ENCODE data around the gene IGSF23.
"Not testable (repeated sequence)": the region's sequence is repeated elsewhere in the genome, so short reads cannot be mapped to it uniquely, and the experiment has no call there.

The IGSF23 gene

GRCh38 chr19:44653977-44654774 is 40.8 kb downstream of the IGSF23 start:
- Mint-ChIP-seq H3K27ac (no peak overlapping the region), H3K4me1 (ENCODE audit: low read depth) (peaks cover 12% of the 10 kb centered on the region), H3K36me3 (ENCODE audit: low read depth) (peaks cover 35% of the 10 kb centered on the region), H3K9me3 (no peaks in the 10 kb centered on the region), H3K4me3 (no peak overlapping the region), H3K27me3 (no peaks in the 10 kb centered on the region)

GRCh38 chr19:44657211-44657921 is 44.0 kb downstream of the IGSF23 start:
- peaks cover 25% of the 10 kb centered on the region for H3K36me3 Mint-ChIP-seq (ENCODE audit: low read depth)
- no peaks in the 10 kb centered on the region for H3K27me3 Mint-ChIP-seq
- H3K27ac Mint-ChIP-seq, result no peak overlapping the region
- H3K4me1 Mint-ChIP-seq (ENCODE audit: low read depth), result peaks cover 12% of the 10 kb centered on the region
- H3K9me3 Mint-ChIP-seq, result no peaks in the 10 kb centered on the region
- no peak overlapping the region for H3K4me3 Mint-ChIP-seq

- peaks cover 21% of the 10 kb centered on the region for H3K36me3 Mint-ChIP-seq (ENCODE audit: low read depth)
- no peaks in the 10 kb centered on the region for H3K9me3 Mint-ChIP-seq
- H3K4me3 Mint-ChIP-seq, result no peak overlapping the region
- no peak overlapping the region for H3K27ac Mint-ChIP-seq
- peaks cover 12% of the 10 kb centered on the region for H3K4me1 Mint-ChIP-seq (ENCODE audit: low read depth)
- no peaks in the 10 kb centered on the region for H3K27me3 Mint-ChIP-seq
These were observed 44.8 kb downstream of the IGSF23 start for GRCh38 chr19:44658069-44658733.

GRCh38 chr19:44660081-44660480 is 46.7 kb downstream of the IGSF23 start:
- H3K36me3 Mint-ChIP-seq (ENCODE audit: low read depth), result peaks cover 15% of the 10 kb centered on the region
- no peaks in the 10 kb centered on the region for H3K27me3 Mint-ChIP-seq
- no peaks in the 10 kb centered on the region for H3K9me3 Mint-ChIP-seq
- no peak overlapping the region for H3K4me3 Mint-ChIP-seq
- H3K4me1 Mint-ChIP-seq (ENCODE audit: low read depth), result peaks cover 6% of the 10 kb centered on the region
- H3K27ac Mint-ChIP-seq, result no peak overlapping the region

GRCh38 chr19:44661205-44661604 is 47.8 kb downstream of the IGSF23 start:
- H3K9me3 Mint-ChIP-seq, result no peaks in the 10 kb centered on the region

GRCh38 chr19:44661904-44662303 is 48.5 kb downstream of the IGSF23 start:
- H3K27ac Mint-ChIP-seq, result no peak overlapping the region
- H3K9me3 Mint-ChIP-seq, result no peaks in the 10 kb centered on the region
- H3K4me1 Mint-ChIP-seq (ENCODE audit: low read depth), result peaks cover 5% of the 10 kb centered on the region
- H3K4me3 Mint-ChIP-seq, result no peak overlapping the region
- H3K27me3 Mint-ChIP-seq, result no peaks in the 10 kb centered on the region
- H3K36me3 Mint-ChIP-seq (ENCODE audit: low read depth), result peaks cover 5% of the 10 kb centered on the region

More at GRCh38 chr19:44661205-44661604, 47.8 kb downstream of the IGSF23 start:
- H3K36me3 Mint-ChIP-seq (ENCODE audit: low read depth), result peaks cover 9% of the 10 kb centered on the region
- no peaks in the 10 kb centered on the region for H3K27me3 Mint-ChIP-seq
- H3K27ac Mint-ChIP-seq, result no peak overlapping the region
- no peak overlapping the region for H3K4me3 Mint-ChIP-seq
- peaks cover 6% of the 10 kb centered on the region for H3K4me1 Mint-ChIP-seq (ENCODE audit: low read depth)

DNA sequence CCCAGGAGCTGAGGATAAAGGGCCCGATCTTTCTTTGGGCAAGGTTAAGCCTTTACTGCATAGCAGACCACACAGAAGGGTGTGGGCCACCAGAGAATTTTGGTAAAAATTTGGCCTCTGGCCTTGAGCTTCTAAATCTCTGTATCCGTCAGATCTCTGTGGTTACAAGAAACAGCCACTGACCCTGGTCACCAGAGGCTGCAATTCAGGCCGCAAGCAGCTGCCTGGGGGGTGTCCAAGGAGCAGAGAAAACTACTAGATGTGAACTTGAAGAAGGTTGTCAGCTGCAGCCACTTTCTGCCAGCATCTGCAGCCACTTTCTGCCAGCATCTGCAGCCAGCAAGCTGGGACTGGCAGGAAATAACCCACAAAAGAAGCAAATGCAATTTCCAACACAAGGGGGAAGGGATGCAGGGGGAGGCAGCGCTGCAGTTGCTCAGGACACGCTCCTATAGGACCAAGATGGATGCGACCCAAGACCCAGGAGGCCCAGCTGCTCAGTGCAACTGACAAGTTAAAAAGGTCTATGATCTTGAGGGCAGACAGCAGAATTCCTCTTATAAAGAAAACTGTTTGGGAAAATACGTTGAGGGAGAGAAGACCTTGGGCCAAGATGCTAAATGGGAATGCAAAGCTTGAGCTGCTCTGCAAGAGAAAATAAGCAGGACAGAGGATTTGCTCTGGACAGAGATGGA is 49.5 kb downstream of the IGSF23 start:
- no peaks in the 10 kb centered on the region for H3K27me3 Mint-ChIP-seq
- H3K4me1 Mint-ChIP-seq (ENCODE audit: low read depth), result no peaks in the 10 kb centered on the region
- H3K36me3 Mint-ChIP-seq (ENCODE audit: low read depth), result peaks cover 5% of the 10 kb centered on the region
- no peak overlapping the region for H3K4me3 Mint-ChIP-seq
- H3K27ac Mint-ChIP-seq, result no peak overlapping the region
- H3K9me3 Mint-ChIP-seq, result no peaks in the 10 kb centered on the region

DNA sequence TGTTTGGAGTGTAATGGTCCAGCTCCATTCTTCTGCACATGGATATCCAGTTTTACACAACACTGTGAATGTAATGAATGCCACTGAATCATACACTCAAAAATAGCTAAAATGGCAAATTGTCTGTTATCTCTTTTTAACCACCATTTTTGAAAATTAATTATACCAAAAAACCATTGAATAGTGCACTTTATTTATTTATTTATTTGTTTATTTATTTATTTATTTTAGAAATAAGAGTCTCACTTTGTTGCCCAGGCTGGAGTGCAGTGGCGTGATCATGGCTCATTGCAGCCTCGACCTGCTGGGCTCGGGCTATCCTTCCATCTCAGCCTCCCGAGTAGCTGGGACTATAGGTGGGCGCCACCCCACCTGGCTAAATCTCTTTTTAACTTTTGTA is 50.6 kb downstream of the IGSF23 start:
- Mint-ChIP-seq H3K27ac (no peak overlapping the region), H3K36me3 (ENCODE audit: low read depth) (no peaks in the 10 kb centered on the region), H3K4me1 (ENCODE audit: low read depth) (no peaks in the 10 kb centered on the region), H3K9me3 (no peaks in the 10 kb centered on the region), H3K27me3 (no peaks in the 10 kb centered on the region), H3K4me3 (no peak overlapping the region)

- Mint-ChIP-seq H3K4me3 (no peak overlapping the region), H3K9me3 (no peaks in the 10 kb centered on the region), H3K4me1 (ENCODE audit: low read depth) (no peaks in the 10 kb centered on the region), H3K36me3 (ENCODE audit: low read depth) (no peaks in the 10 kb centered on the region), H3K27me3 (no peaks in the 10 kb centered on the region), H3K27ac (no peak overlapping the region)
These were observed 51.6 kb downstream of the IGSF23 start for GRCh38 chr19:44664976-44665375.

- Mint-ChIP-seq H3K36me3 (ENCODE audit: low read depth) (no peaks in the 10 kb centered on the region), H3K27ac (no peak overlapping the region), H3K4me3 (no peak overlapping the region), H3K4me1 (ENCODE audit: low read depth) (no peaks in the 10 kb centered on the region), H3K27me3 (no peaks in the 10 kb centered on the region), H3K9me3 (no peaks in the 10 kb centered on the region)
These were observed 53.6 kb downstream of the IGSF23 start for GRCh38 chr19:44666852-44667556.

- no peaks in the 10 kb centered on the region for H3K4me1 Mint-ChIP-seq (ENCODE audit: low read depth)
- no peaks in the 10 kb centered on the region for H3K36me3 Mint-ChIP-seq (ENCODE audit: low read depth)
- H3K4me3 Mint-ChIP-seq, result no peak overlapping the region
- H3K27me3 Mint-ChIP-seq, result no peaks in the 10 kb centered on the region
- H3K27ac Mint-ChIP-seq, result peak overlapping the region; percentile 10
- no peaks in the 10 kb centered on the region for H3K9me3 Mint-ChIP-seq
These were observed 55.8 kb downstream of the IGSF23 start for GRCh38 chr19:44668985-44669764.

- not testable (repeated sequence) for H3K4me1 Mint-ChIP-seq (ENCODE audit: low read depth); H3K27me3 Mint-ChIP-seq; H3K4me3 Mint-ChIP-seq; H3K36me3 Mint-ChIP-seq (ENCODE audit: low read depth); H3K9me3 Mint-ChIP-seq; H3K27ac Mint-ChIP-seq
These were observed 56.7 kb downstream of the IGSF23 start for GRCh38 chr19:44670027-44670426.

DNA sequence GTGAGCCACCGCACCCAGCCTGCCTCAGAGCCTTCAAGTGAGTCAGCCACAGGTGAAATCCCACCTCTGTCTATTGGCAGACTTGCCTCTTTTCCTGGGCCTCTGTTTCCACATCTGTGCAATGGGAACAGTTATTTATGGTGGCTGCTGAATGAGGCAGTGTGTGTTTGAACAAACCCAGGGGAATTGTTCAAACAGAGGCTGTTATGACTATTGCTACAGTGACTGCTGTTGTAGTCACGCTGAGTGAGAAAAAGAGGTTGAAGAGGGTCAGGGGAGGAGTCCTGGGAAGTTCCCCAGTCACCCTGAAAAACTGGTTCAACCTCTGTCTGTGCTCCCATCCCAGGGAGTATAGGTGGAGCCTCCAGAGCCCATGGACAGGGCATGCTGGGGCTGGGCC is 58.0 kb downstream of the IGSF23 start, which contains the start of gene CEACAM19:
Gene CEACAM19 (plus strand): TSS at position 83 of the 400 bp plus-strand sequence. CDS start 450 bp downstream, outside the sequence.
- H3K4me3 Mint-ChIP-seq, result no peak within 1 kb of the TSS
- H3K4me1 Mint-ChIP-seq (ENCODE audit: low read depth), result no peaks in the 10 kb centered on the region
- H3K9me3 Mint-ChIP-seq, result no peaks in the 10 kb centered on the region
- H3K27ac Mint-ChIP-seq, result no peak within 1 kb of the TSS
- H3K27me3 Mint-ChIP-seq, result no peaks in the 10 kb centered on the region
- no peaks in the 10 kb centered on the region for H3K36me3 Mint-ChIP-seq (ENCODE audit: low read depth)

GRCh38 chr19:44672226-44672625 is 58.9 kb downstream of the IGSF23 start:
- Mint-ChIP-seq H3K4me3 (no peak overlapping the region), H3K4me1 (ENCODE audit: low read depth) (no peaks in the 10 kb centered on the region), H3K27me3 (no peaks in the 10 kb centered on the region), H3K9me3 (no peaks in the 10 kb centered on the region), H3K36me3 (ENCODE audit: low read depth) (no peaks in the 10 kb centered on the region), H3K27ac (no peak overlapping the region)

All from stimulated activated naive CD8-positive, alpha-beta T cell treated with anti-CD3 and anti-CD28 coated beads, Interleukin-15, Interleukin-2, amounts not matched to agents 100 ng/mL and 50 ng/mL, for 24 hours (primary cell).